Measurements from ENCODE around the gene CARD19. TPM values are rescaled to one million over a fixed set of nuclear protein-coding genes. Genes with fewer than 3 reads are reported as not detected.

CARD19 gene
- total and polyA plus RNA-seq, 2 experiments from 2014 or later, result 54.1 to 69.5 TPM

DNA sequence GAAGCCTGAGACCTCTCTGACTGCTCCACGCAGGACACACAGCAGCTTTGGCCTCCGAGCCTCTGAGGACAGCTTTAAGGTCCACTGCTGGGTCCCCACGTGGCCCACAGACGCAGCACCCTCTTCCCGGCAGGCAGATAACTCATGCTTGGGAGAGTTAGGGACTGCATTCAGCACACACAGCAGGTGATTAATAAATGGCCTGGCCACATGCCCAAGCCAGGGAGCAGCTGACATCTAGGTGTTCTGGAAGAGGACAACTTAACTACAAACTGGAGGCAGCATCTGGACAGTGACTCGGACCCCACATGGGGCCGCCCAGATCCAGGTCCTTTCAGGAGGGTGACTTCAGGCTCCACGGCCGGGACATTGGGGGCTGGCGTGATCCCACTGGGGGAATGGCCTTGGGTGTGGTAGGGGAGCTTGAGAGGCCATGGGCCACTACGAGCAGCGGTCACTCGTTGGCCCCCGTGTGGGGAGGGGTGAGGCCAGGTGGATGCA lies 26.8 kb downstream of the CARD19 start:
- Histone ChIP-seq H2AFZ (no peak overlapping the region), H3K27me3 (replicated peaks; ENCODE audit: insufficient read depth) (no peaks in the 10 kb centered on the region), H3F3A (ENCODE audit: insufficient read depth) (no peaks in the 10 kb centered on the region), H4K20me1 (ENCODE audit: insufficient read depth) (no peaks in the 10 kb centered on the region), H3K4me2 (ENCODE audit: unreplicated experiment) (no peak overlapping the region), H3K9ac (no peak overlapping the region), H3K79me2 (ENCODE audit: insufficient read depth) (no peaks in the 10 kb centered on the region), H3K9me3 (ENCODE audit: low read depth) (no peaks in the 10 kb centered on the region), H3K4me1 (ENCODE audit: insufficient read depth) (peaks cover 11% of the 10 kb centered on the region), H3K9me2 (ENCODE audit: insufficient read depth) (no peaks in the 10 kb centered on the region), H3K4me3 (no peak overlapping the region), H3K27ac (no peak overlapping the region), H3K36me3 (ENCODE audit: low read depth) (no peaks in the 10 kb centered on the region)
- 93 to 95% methylated on average over 14 of the region's 14 CpGs for WGBS, 2 experiments (ENCODE audit: low coverage in 1 of 2, low lambda C conversion rate in 2 of 2, missing lambda C conversion rate in 2 of 2)
- DNase-seq, result no peak
- in situ Hi-C loops (cut with MboI), result no loop called here
- no peak for TF ChIP-seq EZH2 (IDR thresholded peaks at IDR 0.05; ENCODE audit: insufficient read depth, poor library complexity, severe bottlenecking)
- no peak for TF ChIP-seq EZH2phosphoT487 (IDR thresholded peaks at IDR 0.05; ENCODE audit: insufficient read depth, low read depth)

GRCh38 chr9:93123561-93124283 lies 27.7 kb downstream of the CARD19 start:
- Histone ChIP-seq H4K20me1 (ENCODE audit: insufficient read depth) (no peaks in the 10 kb centered on the region), H3K27me3 (replicated peaks; ENCODE audit: insufficient read depth) (no peaks in the 10 kb centered on the region), H3K9ac (no peak overlapping the region), H3K36me3 (ENCODE audit: low read depth) (no peaks in the 10 kb centered on the region), H3F3A (ENCODE audit: insufficient read depth) (no peaks in the 10 kb centered on the region), H2AFZ (no peak overlapping the region), H3K4me1 (ENCODE audit: insufficient read depth) (peaks cover 11% of the 10 kb centered on the region), H3K9me3 (ENCODE audit: low read depth) (no peaks in the 10 kb centered on the region), H3K4me3 (no peak overlapping the region), H3K9me2 (ENCODE audit: insufficient read depth) (no peaks in the 10 kb centered on the region), H3K27ac (no peak overlapping the region), H3K79me2 (ENCODE audit: insufficient read depth) (no peaks in the 10 kb centered on the region), H3K4me2 (ENCODE audit: unreplicated experiment) (no peak overlapping the region)
- in situ Hi-C loops (cut with MboI), result no loop called here
- 85 to 87% methylated on average over 14 of the region's 14 CpGs for WGBS, 2 experiments (ENCODE audit: low coverage in 1 of 2, low lambda C conversion rate in 2 of 2, missing lambda C conversion rate in 2 of 2)
- no peak for DNase-seq
- TF ChIP-seq EZH2phosphoT487 (IDR thresholded peaks at IDR 0.05; ENCODE audit: insufficient read depth, low read depth) (no peak), EZH2 (IDR thresholded peaks at IDR 0.05; ENCODE audit: insufficient read depth, poor library complexity, severe bottlenecking) (no peak)

DNA sequence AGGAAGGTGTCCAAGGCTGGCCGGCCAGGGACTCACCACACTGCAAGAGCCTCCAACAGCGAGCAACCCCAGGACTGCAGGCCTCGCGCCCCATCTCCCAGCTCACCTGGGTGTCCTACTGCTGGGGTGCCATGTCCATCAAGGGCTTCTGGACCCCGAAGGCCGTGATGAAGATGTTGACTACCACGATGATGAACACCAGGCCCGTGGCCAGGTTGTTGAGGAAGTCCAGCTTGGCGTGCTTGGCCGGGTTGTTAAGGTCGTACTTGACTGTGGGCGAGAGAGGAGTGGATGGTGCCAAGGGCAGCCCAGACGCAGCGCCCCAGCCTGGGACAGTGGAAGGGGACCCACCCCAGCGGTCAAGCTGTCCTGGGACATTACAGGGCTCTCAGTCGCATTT lies 28.8 kb downstream of the CARD19 start:
- Histone ChIP-seq H3K9ac (no peak overlapping the region), H4K20me1 (ENCODE audit: insufficient read depth) (no peaks in the 10 kb centered on the region), H3K4me3 (no peak overlapping the region), H3K4me2 (ENCODE audit: unreplicated experiment) (no peak overlapping the region), H3K9me3 (ENCODE audit: low read depth) (no peaks in the 10 kb centered on the region), H3K4me1 (ENCODE audit: insufficient read depth) (peaks cover 6% of the 10 kb centered on the region), H2AFZ (no peak overlapping the region), H3K36me3 (ENCODE audit: low read depth) (no peaks in the 10 kb centered on the region), H3K27me3 (replicated peaks; ENCODE audit: insufficient read depth) (no peaks in the 10 kb centered on the region), H3K9me2 (ENCODE audit: insufficient read depth) (no peaks in the 10 kb centered on the region), H3K79me2 (ENCODE audit: insufficient read depth) (no peaks in the 10 kb centered on the region), H3F3A (ENCODE audit: insufficient read depth) (no peaks in the 10 kb centered on the region), H3K27ac (no peak overlapping the region)
- in situ Hi-C loops (cut with MboI), result no loop called here
- WGBS, 2 experiments (ENCODE audit: low coverage in 1 of 2, low lambda C conversion rate in 2 of 2, missing lambda C conversion rate in 2 of 2), result 90 to 91% methylated on average over 16 of the region's 16 CpGs
- DNase-seq, result no peak
- TF ChIP-seq EZH2 (IDR thresholded peaks at IDR 0.05; ENCODE audit: insufficient read depth, poor library complexity, severe bottlenecking) (no peak), EZH2phosphoT487 (IDR thresholded peaks at IDR 0.05; ENCODE audit: insufficient read depth, low read depth) (no peak)

- 93 to 94% methylated on average over 10 of the region's 10 CpGs for WGBS, 2 experiments (ENCODE audit: low coverage in 1 of 2, low lambda C conversion rate in 2 of 2, missing lambda C conversion rate in 2 of 2)
- Histone ChIP-seq H4K20me1 (ENCODE audit: insufficient read depth) (no peaks in the 10 kb centered on the region), H3F3A (ENCODE audit: insufficient read depth) (no peaks in the 10 kb centered on the region), H3K27me3 (replicated peaks; ENCODE audit: insufficient read depth) (no peaks in the 10 kb centered on the region), H3K4me1 (ENCODE audit: insufficient read depth) (0 out of 2 replicates have a peak, but pooled peaks cover under 1% of the 10 kb centered on the region), H3K9me3 (ENCODE audit: low read depth) (no peaks in the 10 kb centered on the region), H3K27ac (no peak overlapping the region), H3K4me3 (no peak overlapping the region), H3K36me3 (ENCODE audit: low read depth) (no peaks in the 10 kb centered on the region), H3K9me2 (ENCODE audit: insufficient read depth) (no peaks in the 10 kb centered on the region), H3K9ac (no peak overlapping the region), H3K4me2 (ENCODE audit: unreplicated experiment) (no peak overlapping the region), H3K79me2 (ENCODE audit: insufficient read depth) (no peaks in the 10 kb centered on the region), H2AFZ (no peak overlapping the region)
- DNase-seq, result no peak
- no peak for TF ChIP-seq EZH2phosphoT487 (IDR thresholded peaks at IDR 0.05; ENCODE audit: insufficient read depth, low read depth)
- TF ChIP-seq EZH2 (IDR thresholded peaks at IDR 0.05; ENCODE audit: insufficient read depth, poor library complexity, severe bottlenecking), result no peak
- in situ Hi-C loops (cut with MboI), result no loop called here
Observed at GRCh38 chr9:93125331-93125894, 29.4 kb downstream of the CARD19 start.
